Mesenchymal stem cell (in vitro differentiated cells and primary cell): ENCODE results near the gene DCLK3.

Experiments used
- DNase-seq: peaks from one replicate; pipeline ENCODE4 v3.0.0-alpha.2; 2013
- H2AFZ ChIP-seq: one replicate; pipeline ENCODE4 v1.6.1; 2013; ENCODE audit warnings: low read depth, mild to moderate bottlenecking, control low read depth, inconsistent platforms, low read length, moderate library complexity
- H2AK5ac ChIP-seq: 2 replicates; pipeline ENCODE4 v1.6.1; 2013; ENCODE audit warnings: low read length, moderate library complexity, mild to moderate bottlenecking, inconsistent platforms; ENCODE audit not compliant: severe bottlenecking
- H2BK120ac ChIP-seq: one replicate; pipeline ENCODE4 v1.6.1; 2013; ENCODE audit warnings: low read depth, mild to moderate bottlenecking, inconsistent platforms, low read length, moderate library complexity
- H2BK12ac ChIP-seq, 2 experiments: one replicate each; pipeline ENCODE4 v1.6.1; 2013; ENCODE audit warnings: inconsistent platforms in 2 of 2, low read length in 2 of 2, mild to moderate bottlenecking in 2 of 2, moderate library complexity in 2 of 2, control low read depth in 1 of 2
- H2BK15ac ChIP-seq: one replicate; pipeline ENCODE4 v1.6.1; 2013; ENCODE audit warnings: mild to moderate bottlenecking, low read depth, inconsistent platforms; ENCODE audit not compliant: poor library complexity, severe bottlenecking
- H2BK5ac ChIP-seq: 2 replicates; pipeline ENCODE4 v1.6.1; 2013; ENCODE audit warnings: low read depth, mild to moderate bottlenecking, low read length, control low read depth, inconsistent platforms; ENCODE audit not compliant: poor library complexity, severe bottlenecking
- H3K14ac ChIP-seq, 2 experiments: one replicate each; pipeline ENCODE4 v1.6.1; 2013; ENCODE audit warnings: inconsistent platforms in 2 of 2, low read length in 2 of 2, control low read depth in 1 of 2, mild to moderate bottlenecking in 1 of 2, moderate library complexity in 1 of 2
- H3K18ac ChIP-seq, 2 experiments: one replicate each; pipeline ENCODE4 v1.6.1; 2013; ENCODE audit warnings: inconsistent platforms in 2 of 2, low read length in 2 of 2, control low read depth in 1 of 2, low read depth in 1 of 2, mild to moderate bottlenecking in 1 of 2
- H3K23ac ChIP-seq, 2 experiments: one replicate each; pipeline ENCODE4 v1.6.1; 2013; ENCODE audit warnings: inconsistent platforms in 2 of 2, low read length in 2 of 2, mild to moderate bottlenecking in 2 of 2, moderate library complexity in 2 of 2, control low read depth in 1 of 2
- H3K27ac ChIP-seq: 2 replicates; pipeline ENCODE4 v1.5.1; 2013; ENCODE audit warnings: mild to moderate bottlenecking, moderate library complexity, low read length, control low read depth, inconsistent platforms; ENCODE audit not compliant: poor library complexity, severe bottlenecking
- H3K27me3 ChIP-seq, 2 experiments: 2 replicates each; pipeline versions ENCODE4 v1.6.1 to v1.7.0; 2013; ENCODE audit warnings: low read length in 2 of 2, mild to moderate bottlenecking in 2 of 2, moderate library complexity in 2 of 2, control low read depth in 1 of 2, inconsistent platforms in 1 of 2; ENCODE audit not compliant: control insufficient read depth in 1 of 2, insufficient read depth in 1 of 2
- H3K36me3 ChIP-seq, 2 experiments: 2 replicates each; pipeline versions ENCODE4 v1.6.1 to v1.7.0; 2013; ENCODE audit warnings: low read length in 2 of 2, control low read depth in 1 of 2, inconsistent platforms in 1 of 2, low read depth in 1 of 2, mild to moderate bottlenecking in 1 of 2; ENCODE audit not compliant: insufficient read depth in 2 of 2, control insufficient read depth in 1 of 2
- H3K4ac ChIP-seq, 2 experiments: one replicate each; pipeline ENCODE4 v1.6.1; 2013; ENCODE audit warnings: inconsistent platforms in 2 of 2, low read length in 2 of 2, mild to moderate bottlenecking in 2 of 2, moderate library complexity in 2 of 2, control low read depth in 1 of 2, low read depth in 1 of 2
- H3K4me1 ChIP-seq: 2 replicates; pipeline ENCODE4 v1.6.1; 2013; ENCODE audit warnings: low read depth, low read length, control low read depth; ENCODE audit not compliant: control insufficient read depth, insufficient read depth
- H3K4me2 ChIP-seq: 2 replicates; pipeline ENCODE4 v1.6.1; 2013; ENCODE audit warnings: low read length, mild to moderate bottlenecking, inconsistent platforms; ENCODE audit not compliant: poor library complexity, severe bottlenecking
- H3K4me3 ChIP-seq, 2 experiments: 2 replicates each; pipeline versions ENCODE4 v1.5.1 to v1.7.0; 2013; ENCODE audit warnings: low read length in 2 of 2, mild to moderate bottlenecking in 2 of 2, control low read depth in 1 of 2, low read depth in 1 of 2; ENCODE audit not compliant: insufficient read depth in 1 of 2
- H3K79me1 ChIP-seq: replicated peaks from 2 replicates; pipeline ENCODE4 v1.6.1; 2013; ENCODE audit warnings: mild to moderate bottlenecking, control low read depth, low read length, inconsistent platforms; ENCODE audit not compliant: poor library complexity, severe bottlenecking
- H3K9ac ChIP-seq: 2 replicates; pipeline ENCODE4 v1.7.0; 2013; ENCODE audit warnings: mild to moderate bottlenecking, low read length, moderate library complexity
- H3K9me3 ChIP-seq: 2 replicates; pipeline ENCODE4 v1.7.0; 2013; ENCODE audit warnings: mild to moderate bottlenecking, low read length; ENCODE audit not compliant: control insufficient read depth
- H4K8ac ChIP-seq: one replicate; pipeline ENCODE4 v1.6.1; 2013; ENCODE audit warnings: inconsistent platforms, mild to moderate bottlenecking, low read length, moderate library complexity
- H4K91ac ChIP-seq: one replicate; pipeline ENCODE4 v1.6.1; 2013; ENCODE audit warnings: mild to moderate bottlenecking, low read length, inconsistent platforms
- WGBS: methylation state at CpG from one replicate; pipeline ENCODE4 v1.1.7; 2013; ENCODE audit warnings: mixed read lengths; 5-methylcytosine and 5-hydroxymethylcytosine counted together

The DCLK3 gene

DNA sequence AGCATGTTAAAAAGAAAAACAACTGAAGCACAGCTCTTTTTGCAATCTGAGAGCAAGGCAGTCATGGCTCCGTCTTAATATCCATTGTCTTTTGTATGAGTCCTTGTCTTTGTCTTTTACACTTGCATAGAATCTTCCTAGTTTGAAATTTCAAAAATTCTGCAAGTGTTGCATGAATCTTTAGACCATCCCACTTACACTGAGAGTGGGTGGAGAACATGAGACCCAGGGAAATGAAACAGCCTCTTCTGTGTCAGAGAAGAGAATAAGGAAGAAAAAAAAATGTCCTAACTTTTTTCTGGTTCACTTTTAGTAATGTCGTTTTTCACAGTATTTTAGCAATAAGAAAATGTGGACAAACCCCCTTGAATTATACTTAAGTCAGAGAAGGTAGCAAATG, 12.1 kb upstream of the DCLK3 start:
- H3K79me1 ChIP-seq = no peaks in the 10 kb centered on the region
- H3K4me2 ChIP-seq = no peak overlapping the region
- H3K14ac ChIP-seq = no peak overlapping the region
- no peak overlapping the region for H2BK5ac ChIP-seq
- no peak overlapping the region for H4K91ac ChIP-seq
- no peak overlapping the region for H2BK120ac ChIP-seq
- no peak overlapping the region for H2AK5ac ChIP-seq
- no peak for DNase-seq
- peaks cover 0 to 9% of the 10 kb centered on the region in 2 experiments for H3K27me3 ChIP-seq
- no peaks in the 10 kb centered on the region for H3K36me3 ChIP-seq
- no peak overlapping the region for H3K23ac ChIP-seq
- H2BK12ac ChIP-seq = no peak overlapping the region
- no peak overlapping the region for H3K4me3 ChIP-seq
- no peak overlapping the region for H3K18ac ChIP-seq
- peak overlapping the region; percentile 73 for H3K9ac ChIP-seq
- no peak overlapping the region for H2AFZ ChIP-seq
- H4K8ac ChIP-seq = no peak overlapping the region
- no peak overlapping the region for H3K27ac ChIP-seq
- no peak overlapping the region for H3K4ac ChIP-seq
- H3K4me1 ChIP-seq = no peaks in the 10 kb centered on the region
- no peaks in the 10 kb centered on the region for H3K9me3 ChIP-seq
- no peak overlapping the region for H2BK15ac ChIP-seq
- 80% methylated on average over 1 of the region's 2 CpGs for WGBS

DNA sequence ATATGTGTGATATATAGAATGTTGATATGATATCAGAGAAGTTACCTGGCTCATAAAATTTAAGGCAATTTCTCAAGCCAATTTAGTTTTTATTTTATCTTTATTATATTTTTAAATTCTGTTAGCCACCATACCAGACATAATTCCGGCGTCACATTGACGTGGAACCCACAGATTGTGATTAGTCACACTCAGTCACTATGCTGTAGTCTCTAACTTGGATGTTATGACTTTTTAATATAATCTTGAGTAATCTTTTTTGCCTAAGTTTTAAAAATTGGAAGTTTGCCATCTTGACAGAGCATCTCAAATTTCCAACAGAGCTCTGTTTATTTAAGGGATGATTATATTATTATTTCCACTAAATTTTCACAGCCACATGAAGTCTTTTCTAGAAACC, 9.7 kb upstream of the DCLK3 start:
- H3K23ac ChIP-seq = no peak overlapping the region
- H3K4ac ChIP-seq = no peak overlapping the region
- H3K9me3 ChIP-seq = no peaks in the 10 kb centered on the region
- no peak overlapping the region for H3K4me3 ChIP-seq
- no peak overlapping the region for H3K18ac ChIP-seq
- no peaks in the 10 kb centered on the region for H3K79me1 ChIP-seq
- no peaks in the 10 kb centered on the region for H3K4me1 ChIP-seq
- no peaks in the 10 kb centered on the region for H3K36me3 ChIP-seq
- no peak overlapping the region for H4K91ac ChIP-seq
- H2BK5ac ChIP-seq = no peak overlapping the region
- no peak overlapping the region for H2AK5ac ChIP-seq
- no peak overlapping the region for H2AFZ ChIP-seq
- no peak overlapping the region for H2BK15ac ChIP-seq
- H3K4me2 ChIP-seq = no peak overlapping the region
- H3K27ac ChIP-seq = no peak overlapping the region
- no peak overlapping the region for H3K14ac ChIP-seq
- peaks cover 0 to 23% of the 10 kb centered on the region in 2 experiments for H3K27me3 ChIP-seq
- WGBS = no CpG with 5 or more reads among the region's 3 CpGs
- H4K8ac ChIP-seq = no peak overlapping the region
- no peak overlapping the region for H2BK120ac ChIP-seq
- no peak overlapping the region for H3K9ac ChIP-seq
- DNase-seq = no peak
- H2BK12ac ChIP-seq = no peak overlapping the region

DNA sequence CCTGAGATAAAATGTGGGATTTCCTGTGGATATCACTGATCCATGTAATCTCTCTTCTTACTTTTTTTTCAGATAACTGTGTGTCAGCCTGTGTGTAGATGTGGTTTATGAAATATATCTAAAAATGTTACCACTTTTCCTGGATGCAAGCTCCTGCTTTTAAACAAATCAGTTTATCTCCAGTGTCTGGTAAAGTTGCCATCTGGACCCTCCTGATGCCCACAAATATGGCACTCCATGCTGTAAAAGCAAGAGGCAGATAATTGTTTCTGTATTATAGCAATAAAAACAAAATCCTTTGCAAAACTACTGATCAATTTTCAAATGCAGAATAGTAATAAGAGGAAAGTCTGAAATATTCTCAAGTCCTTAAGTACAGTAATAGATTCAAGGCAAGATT, 7.6 kb upstream of the DCLK3 start:
- H3K14ac ChIP-seq = no peak overlapping the region
- H3K9ac ChIP-seq = no peak overlapping the region
- H4K91ac ChIP-seq = no peak overlapping the region
- no peak overlapping the region for H3K18ac ChIP-seq
- no peak overlapping the region for H4K8ac ChIP-seq
- no peaks in the 10 kb centered on the region for H3K4me1 ChIP-seq
- H3K4ac ChIP-seq = no peak overlapping the region
- H2BK12ac ChIP-seq = no peak overlapping the region
- H3K27ac ChIP-seq = no peak overlapping the region
- H3K4me3 ChIP-seq = no peak overlapping the region
- no peak overlapping the region for H2AFZ ChIP-seq
- H3K4me2 ChIP-seq = no peak overlapping the region
- H2AK5ac ChIP-seq = no peak overlapping the region
- no peaks in the 10 kb centered on the region for H3K36me3 ChIP-seq
- no peak overlapping the region for H2BK120ac ChIP-seq
- H3K23ac ChIP-seq = no peak overlapping the region
- H2BK15ac ChIP-seq = no peak overlapping the region
- H3K79me1 ChIP-seq = no peaks in the 10 kb centered on the region
- DNase-seq = no peak
- peaks cover 6 to 28% of the 10 kb centered on the region in 2 experiments for H3K27me3 ChIP-seq
- no peak overlapping the region for H2BK5ac ChIP-seq
- H3K9me3 ChIP-seq = no peaks in the 10 kb centered on the region

DNA sequence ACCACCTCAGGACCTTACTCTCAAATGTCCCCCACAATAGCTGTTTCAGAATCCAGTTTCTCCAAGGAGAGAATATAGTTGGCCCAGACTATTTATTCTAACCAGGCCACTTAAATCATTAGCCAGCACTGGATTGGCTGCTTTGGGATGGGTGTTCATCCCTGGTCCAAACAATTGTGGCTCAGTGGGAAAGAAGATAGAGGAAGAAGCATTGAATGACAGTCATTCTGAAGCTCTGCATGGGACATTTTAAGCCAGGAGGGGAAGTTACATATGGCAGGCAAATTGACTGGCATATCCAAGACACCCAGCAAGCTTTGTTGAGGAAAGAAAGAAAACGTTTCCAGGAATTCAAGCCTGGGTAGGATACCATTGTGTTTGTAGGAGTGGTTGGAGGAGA, 5.6 kb upstream of the DCLK3 start:
- Histone ChIP-seq H3K4me2 (no peak overlapping the region), H2AFZ (no peak overlapping the region), H4K91ac (no peak overlapping the region), H3K23ac (no peak overlapping the region), H3K79me1 (no peaks in the 10 kb centered on the region), H2BK5ac (no peak overlapping the region), H3K9me3 (no peaks in the 10 kb centered on the region), H3K14ac (no peak overlapping the region), H3K9ac (no peak overlapping the region), H3K4ac (no peak overlapping the region), H4K8ac (no peak overlapping the region), H3K27ac (no peak overlapping the region), H3K27me3 (peaks cover 15 to 36% of the 10 kb centered on the region in 2 experiments), H3K4me3 (no peak overlapping the region), H3K18ac (no peak overlapping the region), H2BK15ac (no peak overlapping the region), H3K36me3 (no peaks in the 10 kb centered on the region), H2BK12ac (no peak overlapping the region), H2AK5ac (no peak overlapping the region), H3K4me1 (no peaks in the 10 kb centered on the region), H2BK120ac (no peak overlapping the region)
- DNase-seq = no peak
- WGBS = 17% methylated on average over 1 of the region's 1 CpG
